Lower leg skin (tissue), 4 donors: Measurements from ENCODE around the gene DBR1. TPM values are rescaled to one million over a fixed set of nuclear protein-coding genes. Genes with fewer than 3 reads are reported as not detected.

Experiments used
- DNase-seq, 2 donors: peaks; one replicate each; pipeline ENCODE4 v3.0.0-alpha.2; 2019; ENCODE audit warnings: low spot score in 2 of 2
- H3K4me3 ChIP-seq: fragments of 200-600 bp; sonication (generic); 2 replicates; pipeline ENCODE4 v1.5.1; 2017; ENCODE audit warnings: mild to moderate bottlenecking, low read depth; ENCODE audit not compliant: poor library complexity, severe bottlenecking
- POLR2A ChIP-seq, 2 donors: fragments of 450-650 bp; IDR thresholded peaks; one replicate each; pipeline ENCODE4 v1.6.1; 2016 to 2017; ENCODE audit warnings: antibody characterized with exemption in 2 of 2, mild to moderate bottlenecking in 1 of 2, moderate library complexity in 1 of 2
- WGBS, 2 donors: methylation state at CpG; one replicate each; pipeline ENCODE4 v1.1.5; 2018; 5-methylcytosine and 5-hydroxymethylcytosine counted together
- intact Hi-C: fragments of 100-400 bp; cut with DNase I; formaldehyde crosslinking; loops from one replicate; pipeline ENCODE4 v1.15.0; 2023; ENCODE audit warnings: low total_unique reads
- total RNA-seq, 4 donors: library from RNA; depleted of rRNA; stranded (reverse); fragments of >200 nt; gene quantifications; one replicate each; pipeline ENCODE4 v1.1.0, GENCODE V29; 2016
- TF ChIP-seq, protein P1 (sequence below), 3 donors: fragments of 450-650 bp; IDR thresholded peaks; one replicate each; pipeline ENCODE4 v1.5.1; 2016; ENCODE audit warnings: antibody characterized with exemption in 3 of 3, mild to moderate bottlenecking in 3 of 3, moderate library complexity in 2 of 3

Gene DBR1
- total RNA-seq, 4 donors from 2014 or later = 9.1 to 13.9 (median 11.9) TPM

DNA sequence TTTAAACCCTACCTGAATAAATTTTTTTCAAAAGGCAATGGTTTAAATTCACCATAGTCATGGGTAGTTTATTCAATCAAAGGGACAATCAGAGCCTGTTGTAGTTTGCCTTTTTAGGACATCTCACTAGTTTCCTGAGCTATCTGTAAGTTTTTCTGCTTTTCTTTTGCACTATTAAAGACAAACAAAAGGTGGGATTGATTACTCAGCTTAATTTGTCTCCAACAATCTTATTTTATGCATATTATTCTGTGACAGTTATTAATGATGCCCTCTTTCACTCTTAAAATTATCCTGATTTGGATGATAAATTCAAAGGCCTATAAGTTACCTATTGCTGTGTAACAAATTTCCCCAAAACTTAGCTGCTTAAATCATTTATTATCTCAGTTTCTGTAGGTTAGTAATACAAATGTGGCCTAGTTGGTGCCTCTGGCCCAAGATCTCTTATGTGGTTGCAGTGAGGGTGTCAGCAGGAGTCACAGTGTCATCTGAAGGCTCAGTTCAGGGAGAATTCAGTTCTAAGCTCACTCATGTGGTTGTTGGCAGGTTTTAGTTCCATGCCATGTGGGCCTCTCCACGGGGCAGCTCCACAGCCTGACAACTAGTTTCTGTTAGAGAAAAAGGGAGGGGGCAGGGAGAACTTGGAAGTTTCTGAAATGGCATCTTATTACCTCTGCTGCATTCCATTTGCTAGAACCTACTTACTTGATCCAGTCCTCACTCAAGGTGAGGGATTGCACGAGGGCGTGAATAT is 28.4 kb upstream of the DBR1 start:
- WGBS, 2 donors = 84 to 89% methylated on average over 3 of the region's 3 CpGs
- intact Hi-C loops = no loop called here
- DNase-seq = no peak
- no peak overlapping the region for H3K4me3 ChIP-seq
- TF ChIP-seq, protein P1, sequence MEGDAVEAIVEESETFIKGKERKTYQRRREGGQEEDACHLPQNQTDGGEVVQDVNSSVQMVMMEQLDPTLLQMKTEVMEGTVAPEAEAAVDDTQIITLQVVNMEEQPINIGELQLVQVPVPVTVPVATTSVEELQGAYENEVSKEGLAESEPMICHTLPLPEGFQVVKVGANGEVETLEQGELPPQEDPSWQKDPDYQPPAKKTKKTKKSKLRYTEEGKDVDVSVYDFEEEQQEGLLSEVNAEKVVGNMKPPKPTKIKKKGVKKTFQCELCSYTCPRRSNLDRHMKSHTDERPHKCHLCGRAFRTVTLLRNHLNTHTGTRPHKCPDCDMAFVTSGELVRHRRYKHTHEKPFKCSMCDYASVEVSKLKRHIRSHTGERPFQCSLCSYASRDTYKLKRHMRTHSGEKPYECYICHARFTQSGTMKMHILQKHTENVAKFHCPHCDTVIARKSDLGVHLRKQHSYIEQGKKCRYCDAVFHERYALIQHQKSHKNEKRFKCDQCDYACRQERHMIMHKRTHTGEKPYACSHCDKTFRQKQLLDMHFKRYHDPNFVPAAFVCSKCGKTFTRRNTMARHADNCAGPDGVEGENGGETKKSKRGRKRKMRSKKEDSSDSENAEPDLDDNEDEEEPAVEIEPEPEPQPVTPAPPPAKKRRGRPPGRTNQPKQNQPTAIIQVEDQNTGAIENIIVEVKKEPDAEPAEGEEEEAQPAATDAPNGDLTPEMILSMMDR (IDR thresholded peaks at IDR 0.05) = no peak
- TF ChIP-seq POLR2A (IDR thresholded peaks at IDR 0.05) = no peak

DNA sequence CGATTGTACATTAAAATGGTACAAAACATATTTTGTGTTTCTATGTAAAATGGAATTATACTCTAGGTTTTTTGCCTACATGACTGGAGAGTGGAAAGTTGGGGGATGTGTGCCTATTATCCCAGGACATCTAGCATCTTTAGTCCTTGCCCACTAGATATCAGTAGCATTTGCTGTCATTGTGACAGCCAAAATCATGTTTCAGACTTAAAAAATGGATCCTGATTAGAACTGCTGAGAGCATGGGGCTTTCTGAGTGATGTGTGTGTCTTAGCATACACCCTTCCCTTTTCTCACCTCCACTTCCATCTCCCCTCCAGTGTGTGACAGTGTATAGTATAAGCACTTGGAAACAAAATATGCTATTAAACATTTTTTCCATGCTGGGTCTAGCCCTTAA is 25.7 kb upstream of the DBR1 start:
- TF ChIP-seq, protein P1 (IDR thresholded peaks at IDR 0.05) = no peak
- no peak for TF ChIP-seq POLR2A (IDR thresholded peaks at IDR 0.05)
- WGBS, 2 donors = 81 to 89% methylated on average over 1 of the region's 1 CpG
- DNase-seq = no peak
- H3K4me3 ChIP-seq = no peak overlapping the region
- intact Hi-C loops = no loop called here

DNA sequence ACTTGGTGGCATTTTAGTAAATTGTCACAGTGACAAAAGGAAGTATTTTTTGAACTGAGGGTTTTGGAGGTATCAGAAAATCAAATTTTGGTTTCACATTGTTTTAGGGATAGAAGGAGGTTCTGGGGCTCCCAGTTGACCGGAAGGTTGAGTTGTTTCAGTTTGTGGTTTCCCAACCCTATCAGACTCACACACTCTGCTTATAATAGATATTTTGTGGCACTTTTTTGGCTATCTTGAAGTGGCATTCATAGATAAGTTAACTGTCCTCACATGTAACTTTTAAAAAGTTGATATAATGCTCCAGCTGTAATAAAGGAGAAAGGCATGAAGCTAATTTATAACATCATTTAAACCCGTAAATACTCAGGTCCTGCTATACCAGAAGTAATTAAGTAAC is 25.1 kb upstream of the DBR1 start:
- WGBS, 2 donors = 84 to 85% methylated on average over 2 of the region's 2 CpGs
- DNase-seq = no peak
- H3K4me3 ChIP-seq = no peak overlapping the region
- intact Hi-C loops = no loop called here
- no peak for TF ChIP-seq POLR2A (IDR thresholded peaks at IDR 0.05)
- TF ChIP-seq, protein P1 (IDR thresholded peaks at IDR 0.05) = no peak

DNA sequence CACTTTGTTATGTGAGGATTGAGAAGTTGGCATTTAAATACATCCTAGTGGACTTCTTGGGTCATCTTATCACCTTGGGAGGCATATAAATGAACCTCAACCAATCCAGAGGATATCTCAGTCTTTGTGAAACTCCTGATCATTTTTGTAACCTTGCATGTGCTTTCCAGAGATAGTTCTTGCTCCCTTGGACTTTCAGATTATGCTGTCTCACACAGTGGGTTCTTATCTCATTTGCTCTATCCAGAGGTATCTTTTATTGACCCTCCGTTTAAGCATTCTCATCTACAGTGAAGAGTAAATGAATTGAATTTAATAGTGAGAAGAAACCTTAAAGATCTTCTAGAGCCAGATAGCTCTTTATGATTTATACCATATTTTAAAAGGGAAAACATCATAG is 22.8 kb upstream of the DBR1 start:
- WGBS, 2 donors = 90 to 91% methylated on average over 1 of the region's 1 CpG
- TF ChIP-seq POLR2A (IDR thresholded peaks at IDR 0.05) = no peak
- TF ChIP-seq, protein P1 (IDR thresholded peaks at IDR 0.05) = no peak
- intact Hi-C loops = no loop called here
- H3K4me3 ChIP-seq = no peak overlapping the region
- no peak for DNase-seq

DNA sequence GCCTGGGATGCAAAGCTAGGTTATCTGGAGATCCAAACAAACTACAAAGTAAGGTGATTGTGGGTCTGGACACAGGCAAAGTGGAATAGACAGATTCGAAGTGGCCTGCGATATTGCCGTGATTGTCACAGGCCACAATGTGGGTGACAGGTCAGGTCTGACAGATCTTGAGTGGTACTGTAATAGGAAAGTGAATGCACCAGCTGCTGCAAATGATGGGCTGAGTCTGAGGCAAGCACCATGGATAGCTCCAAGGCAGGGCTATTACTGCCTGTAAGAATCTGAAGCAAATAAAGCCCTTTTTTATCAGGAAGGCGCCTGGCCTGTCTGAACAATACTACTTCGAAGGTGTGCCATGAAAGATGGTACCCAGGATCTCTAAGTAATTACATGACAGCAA is 22.3 kb upstream of the DBR1 start:
- H3K4me3 ChIP-seq = no peak overlapping the region
- TF ChIP-seq, protein P1 (IDR thresholded peaks at IDR 0.05) = no peak
- TF ChIP-seq POLR2A (IDR thresholded peaks at IDR 0.05) = no peak
- intact Hi-C loops = no loop called here
- DNase-seq = no peak
- WGBS, 2 donors = 87 to 88% methylated on average over 5 of the region's 5 CpGs

DNA sequence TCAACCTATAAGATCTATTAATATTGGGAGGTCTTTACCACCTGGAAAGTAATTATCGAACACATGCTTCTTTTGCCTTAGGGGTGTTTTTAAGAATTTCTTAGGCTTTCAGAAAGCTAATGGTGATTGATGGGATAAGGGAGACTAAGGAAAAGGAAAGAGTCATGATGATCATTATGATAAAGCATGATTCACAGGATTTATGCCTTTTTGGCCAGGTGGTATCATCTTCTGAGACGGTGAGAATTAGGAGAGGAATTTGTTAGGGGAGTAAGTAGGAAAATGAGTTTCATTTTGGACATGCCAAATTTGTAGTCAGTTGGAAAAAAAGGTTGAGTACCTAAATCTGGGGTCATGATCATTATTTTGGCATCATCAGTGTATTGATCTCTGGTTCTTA is 21.3 kb upstream of the DBR1 start:
- 65 to 73% methylated on average over 2 of the region's 2 CpGs for WGBS, 2 donors
- H3K4me3 ChIP-seq = no peak overlapping the region
- TF ChIP-seq, protein P1 (IDR thresholded peaks at IDR 0.05) = no peak
- no peak for TF ChIP-seq POLR2A (IDR thresholded peaks at IDR 0.05)
- DNase-seq = no peak
- intact Hi-C loops = no loop called here
